ENCODE results near the gene IFNAR1.

IFNAR1 gene

GRCh38 chr21:33368576-33368975 is 43.8 kb downstream of the IFNAR1 start:
- DNase-seq (ENCODE audit: low read depth): no peak
- no peak for TF ChIP-seq CTCF (conservative IDR thresholded peaks at IDR 0.05; ENCODE audit: low read length)
- no peak overlapping the region for H3K4me3 ChIP-seq (ENCODE audit: low read length)

- H3K4me3 ChIP-seq (ENCODE audit: low read length): no peak overlapping the region
- DNase-seq (ENCODE audit: low read depth): no peak
- no peak for TF ChIP-seq CTCF (conservative IDR thresholded peaks at IDR 0.05; ENCODE audit: low read length)
Observed at GRCh38 chr21:33369586-33369985, 44.8 kb downstream of the IFNAR1 start.

- no peak for TF ChIP-seq CTCF (conservative IDR thresholded peaks at IDR 0.05; ENCODE audit: low read length)
- H3K4me3 ChIP-seq (ENCODE audit: low read length): no peak overlapping the region
- no peak for DNase-seq (ENCODE audit: low read depth)
Observed at GRCh38 chr21:33370305-33370704, 45.5 kb downstream of the IFNAR1 start.

- TF ChIP-seq CTCF (conservative IDR thresholded peaks at IDR 0.05; ENCODE audit: low read length): no peak
- no peak overlapping the region for H3K4me3 ChIP-seq (ENCODE audit: low read length)
Observed at GRCh38 chr21:33371366-33371765, 46.6 kb downstream of the IFNAR1 start.

GRCh38 chr21:33372582-33372981 is 47.8 kb downstream of the IFNAR1 start:
- DNase-seq (ENCODE audit: low read depth): no peak
- no peak overlapping the region for H3K4me3 ChIP-seq (ENCODE audit: low read length)
- TF ChIP-seq CTCF (conservative IDR thresholded peaks at IDR 0.05; ENCODE audit: low read length): no peak

More at GRCh38 chr21:33371366-33371765, 46.6 kb downstream of the IFNAR1 start:
- no peak for DNase-seq (ENCODE audit: low read depth)

GRCh38 chr21:33373451-33373850 is 48.7 kb downstream of the IFNAR1 start:
- no peak for TF ChIP-seq CTCF (conservative IDR thresholded peaks at IDR 0.05; ENCODE audit: low read length)
- peak; percentile 40 for DNase-seq (ENCODE audit: low read depth)
- H3K4me3 ChIP-seq (ENCODE audit: low read length): no peak overlapping the region

- no peak for TF ChIP-seq CTCF (conservative IDR thresholded peaks at IDR 0.05; ENCODE audit: low read length)
- DNase-seq (ENCODE audit: low read depth): no peak
- H3K4me3 ChIP-seq (ENCODE audit: low read length): no peak overlapping the region
Observed at GRCh38 chr21:33374080-33374449, 49.3 kb downstream of the IFNAR1 start.

Measured in AG10803 (cell line).